GM12878 (cell line): ENCODE data around the gene HIVEP2. TPM values are rescaled to one million over a fixed set of nuclear protein-coding genes. Genes with fewer than 3 reads are reported as not detected.

Experiments
- ATF3 ChIP-seq: IDR thresholded peaks from 2 replicates; pipeline ENCODE4 v1.6.1; 2011; ENCODE audit warnings: low read depth, mild to moderate bottlenecking, low read length, moderate library complexity, borderline replicate concordance; ENCODE audit errors: extremely low read depth
- ETV6 ChIP-seq, 2 experiments: fragments of 450-650 bp in 1 of 2; IDR thresholded peaks in 1 of 2; conservative IDR thresholded peaks in 1 of 2; 2 replicates each; pipeline ENCODE4 v1.6.1; 2014; ENCODE audit warnings: antibody characterized with exemption in 1 of 2, borderline replicate concordance in 1 of 2, low read depth in 1 of 2, mild to moderate bottlenecking in 1 of 2, moderate library complexity in 1 of 2
- FOXM1 ChIP-seq: IDR thresholded peaks from 2 replicates; pipeline ENCODE4 v1.6.1; 2012; ENCODE audit warnings: low read depth, mild to moderate bottlenecking, inconsistent platforms, low read length, moderate library complexity
- HDGF ChIP-seq: fragments of 450-650 bp; IDR thresholded peaks from 2 replicates; pipeline ENCODE4 v1.6.1; 2016; ENCODE audit warnings: antibody characterized with exemption
- KAT2A ChIP-seq: conservative IDR thresholded peaks from 2 replicates; pipeline ENCODE4 v1.6.1; 2011; ENCODE audit warnings: low read depth, low read length; ENCODE audit not compliant: control insufficient read depth
- MTA2 ChIP-seq: fragments of 450-650 bp; IDR thresholded peaks from 2 replicates; pipeline ENCODE4 v1.6.1; 2016; ENCODE audit warnings: low read depth, mild to moderate bottlenecking, moderate library complexity
- MYC ChIP-seq: IDR thresholded peaks from 2 replicates; pipeline ENCODE4 v1.6.1; 2011; ENCODE audit warnings: mild to moderate bottlenecking, low read length, moderate library complexity, inconsistent platforms; ENCODE audit not compliant: insufficient read depth, insufficient replicate concordance, insufficient read length, severe bottlenecking
- NR2F1 ChIP-seq: fragments of 450-650 bp; conservative IDR thresholded peaks from 2 replicates; pipeline ENCODE4 v1.6.1; 2017; ENCODE audit warnings: mild to moderate bottlenecking
- PAX5 ChIP-seq: IDR thresholded peaks from 2 replicates; pipeline ENCODE4 v1.6.1; 2011; ENCODE audit warnings: low read depth, low read length, borderline replicate concordance
- POLR2AphosphoS5 ChIP-seq: IDR thresholded peaks from 2 replicates; pipeline ENCODE4 v1.6.1; 2011; ENCODE audit warnings: mild to moderate bottlenecking, low read length, inconsistent platforms
- RELB ChIP-seq: fragments of 450-650 bp; IDR thresholded peaks from 2 replicates; pipeline ENCODE4 v1.6.1; 2017; ENCODE audit warnings: low read depth, mild to moderate bottlenecking, moderate library complexity
- ZNF592 ChIP-seq: fragments of 450-650 bp; IDR thresholded peaks from 2 replicates; pipeline ENCODE4 v1.6.1; 2017; ENCODE audit warnings: mild to moderate bottlenecking, moderate library complexity
- ZNF622 ChIP-seq: fragments of 450-650 bp; IDR thresholded peaks from 2 replicates; pipeline ENCODE4 v1.6.1; 2017; ENCODE audit warnings: mild to moderate bottlenecking, inconsistent platforms
- polyA plus RNA-seq, 11 experiments: library from polyadenylated mRNA; depleted of rRNA in 4 of 11; unstranded in 6 of 11; stranded (reverse) in 5 of 11; fragments of >200 nt; fragmentation: Nextera tagmentation in 4 of 11; fragmentation: Illumina TruSeq in 1 of 11; extraction: Ambion mirVana in 4 of 11; extraction: Trizol in 1 of 11; gene quantifications; 1 replicate in 1 of 11; 2 replicates in 10 of 11; pipeline versions ENCODE4 v1.2.1 to v1.2.3, GENCODE V29; 2011 to 2016; ENCODE audit warnings: inconsistent platforms in 2 of 11, missing spikeins in 2 of 11, low read depth in 1 of 11
- total RNA-seq, 4 experiments: library from RNA; depleted of rRNA in 3 of 4; stranded (reverse); fragments of >200 nt in 3 of 4; fragmentation: Illumina TruSeq in 1 of 4; extraction: Trizol in 1 of 4; gene quantifications; 2 replicates each; pipeline versions ENCODE4 v1.2.1 to v1.2.3, GENCODE V29; 2013 to 2021
- TF ChIP-seq, protein P1 (sequence below): fragments of 450-650 bp; IDR thresholded peaks from 2 replicates; pipeline ENCODE4 v1.6.1; 2017; ENCODE audit warnings: mild to moderate bottlenecking, moderate library complexity

Gene HIVEP2
- total and polyA plus RNA-seq, 10 of the 15 experiments (the other 5 are each of a cell fraction or from before 2014, with no cell fraction given): 1.2 to 15.7 (median 10.2) TPM

GRCh38 chr6:142856624-142857232, 88.2 kb downstream of the HIVEP2 start (continued):
- TF ChIP-seq ZNF592 (0 out of 2 replicates have a peak, but pooled peaks have one; percentile 19), ZNF622 (no peak), ETV6 (conservative IDR thresholded peaks at IDR 0.05 in 1 of 2, IDR thresholded peaks at IDR 0.05 in 1 of 2; ENCODE audit: borderline replicate concordance in 1 of 2, low read depth in 1 of 2) (peak in 1 of 2 experiments; percentile 97; a peak in 2 of 4 replicates), FOXM1 (peak; percentile 78; the same call in 1 of the 2 replicates), RELB (peak; percentile 29), PAX5 (peak; percentile 53; the same call in 1 of the 2 replicates), NR2F1 (peak; percentile 56), POLR2AphosphoS5 (peak; percentile 84), HDGF (no peak), MTA2 (no peak; the same call in none of the 2 replicates), MYC (no peak), KAT2A (no peak), ATF3 (no peak)
- TF ChIP-seq, protein P1, sequence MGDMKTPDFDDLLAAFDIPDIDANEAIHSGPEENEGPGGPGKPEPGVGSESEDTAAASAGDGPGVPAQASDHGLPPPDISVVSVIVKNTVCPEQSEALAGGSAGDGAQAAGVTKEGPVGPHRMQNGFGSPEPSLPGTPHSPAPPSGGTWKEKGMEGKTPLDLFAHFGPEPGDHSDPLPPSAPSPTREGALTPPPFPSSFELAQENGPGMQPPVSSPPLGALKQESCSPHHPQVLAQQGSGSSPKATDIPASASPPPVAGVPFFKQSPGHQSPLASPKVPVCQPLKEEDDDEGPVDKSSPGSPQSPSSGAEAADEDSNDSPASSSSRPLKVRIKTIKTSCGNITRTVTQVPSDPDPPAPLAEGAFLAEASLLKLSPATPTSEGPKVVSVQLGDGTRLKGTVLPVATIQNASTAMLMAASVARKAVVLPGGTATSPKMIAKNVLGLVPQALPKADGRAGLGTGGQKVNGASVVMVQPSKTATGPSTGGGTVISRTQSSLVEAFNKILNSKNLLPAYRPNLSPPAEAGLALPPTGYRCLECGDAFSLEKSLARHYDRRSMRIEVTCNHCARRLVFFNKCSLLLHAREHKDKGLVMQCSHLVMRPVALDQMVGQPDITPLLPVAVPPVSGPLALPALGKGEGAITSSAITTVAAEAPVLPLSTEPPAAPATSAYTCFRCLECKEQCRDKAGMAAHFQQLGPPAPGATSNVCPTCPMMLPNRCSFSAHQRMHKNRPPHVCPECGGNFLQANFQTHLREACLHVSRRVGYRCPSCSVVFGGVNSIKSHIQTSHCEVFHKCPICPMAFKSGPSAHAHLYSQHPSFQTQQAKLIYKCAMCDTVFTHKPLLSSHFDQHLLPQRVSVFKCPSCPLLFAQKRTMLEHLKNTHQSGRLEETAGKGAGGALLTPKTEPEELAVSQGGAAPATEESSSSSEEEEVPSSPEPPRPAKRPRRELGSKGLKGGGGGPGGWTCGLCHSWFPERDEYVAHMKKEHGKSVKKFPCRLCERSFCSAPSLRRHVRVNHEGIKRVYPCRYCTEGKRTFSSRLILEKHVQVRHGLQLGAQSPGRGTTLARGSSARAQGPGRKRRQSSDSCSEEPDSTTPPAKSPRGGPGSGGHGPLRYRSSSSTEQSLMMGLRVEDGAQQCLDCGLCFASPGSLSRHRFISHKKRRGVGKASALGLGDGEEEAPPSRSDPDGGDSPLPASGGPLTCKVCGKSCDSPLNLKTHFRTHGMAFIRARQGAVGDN: 0 out of 2 replicates have a peak, but pooled peaks have one; percentile 33
